H9 (cell line): ENCODE results near the gene TMEM63B. TPM values are rescaled to one million over a fixed set of nuclear protein-coding genes. Genes with fewer than 3 reads are reported as not detected.
A peak's percentile ranks its signal among the peaks of the same experiment; 100 is the strongest.

Experiments
- DNase-seq: peaks from one replicate; pipeline ENCODE4 v3.0.0-alpha.2; 2017
- H2AFZ ChIP-seq: one replicate; pipeline ENCODE4 v1.6.1; 2013; ENCODE audit warnings: mild to moderate bottlenecking, low read length, control low read depth, moderate library complexity
- H2AK5ac ChIP-seq: 2 replicates; pipeline ENCODE4 v1.6.1; 2013; ENCODE audit warnings: low read length, control low read depth, mixed read lengths; ENCODE audit not compliant: insufficient read length
- H2BK120ac ChIP-seq: one replicate; pipeline ENCODE4 v1.6.1; 2013; ENCODE audit warnings: low read depth, mild to moderate bottlenecking, low read length, control low read depth, inconsistent platforms; ENCODE audit not compliant: poor library complexity, severe bottlenecking
- H2BK12ac ChIP-seq: 2 replicates; pipeline ENCODE4 v1.6.1; 2013; ENCODE audit warnings: low read length, control low read depth, mixed read lengths, low read depth; ENCODE audit not compliant: insufficient read length
- H2BK15ac ChIP-seq: 2 replicates; pipeline ENCODE4 v1.6.1; 2013; ENCODE audit warnings: low read depth, low read length, control low read depth
- H2BK20ac ChIP-seq: one replicate; pipeline ENCODE4 v1.6.1; 2013; ENCODE audit warnings: low read depth, mild to moderate bottlenecking, low read length, control low read depth, inconsistent platforms; ENCODE audit not compliant: poor library complexity, severe bottlenecking
- H2BK5ac ChIP-seq: 2 replicates; pipeline ENCODE4 v1.6.1; 2013; ENCODE audit warnings: low read length, control low read depth, mixed read lengths; ENCODE audit not compliant: insufficient read length
- H3K14ac ChIP-seq: 2 replicates; pipeline ENCODE4 v1.6.1; 2013; ENCODE audit warnings: low read length, control low read depth; ENCODE audit not compliant: insufficient read depth
- H3K18ac ChIP-seq: 2 replicates; pipeline ENCODE4 v1.6.1; 2013; ENCODE audit warnings: low read depth, mild to moderate bottlenecking, mixed read lengths, low read length, control low read depth; ENCODE audit not compliant: insufficient read length
- H3K23ac ChIP-seq: 2 replicates; pipeline ENCODE4 v1.6.1; 2013; ENCODE audit warnings: low read length, control low read depth, mixed read lengths, low read depth; ENCODE audit not compliant: insufficient read length
- H3K23me2 ChIP-seq: 2 replicates; pipeline ENCODE4 v1.6.1; 2013; ENCODE audit warnings: low read depth, mild to moderate bottlenecking, mixed read lengths, low read length, control low read depth; ENCODE audit not compliant: insufficient read length, poor library complexity, severe bottlenecking
- H3K27ac ChIP-seq: 2 replicates; pipeline ENCODE4 v1.5.1; 2013; ENCODE audit warnings: low read length, control low read depth, mixed read lengths, low read depth; ENCODE audit not compliant: insufficient read length
- H3K27me3 ChIP-seq: 2 replicates; pipeline ENCODE4 v1.6.1; 2013; ENCODE audit warnings: low read length, control low read depth, inconsistent platforms; ENCODE audit not compliant: insufficient read depth
- H3K4ac ChIP-seq: 2 replicates; pipeline ENCODE4 v1.6.1; 2013; ENCODE audit warnings: low read depth, mild to moderate bottlenecking, control low read depth, inconsistent platforms, low read length, moderate library complexity
- H3K4me1 ChIP-seq: 2 replicates; pipeline ENCODE4 v1.6.1; 2013; ENCODE audit warnings: low read length, control low read depth, inconsistent platforms; ENCODE audit not compliant: insufficient read depth
- H3K4me2 ChIP-seq: 2 replicates; pipeline ENCODE4 v1.6.1; 2013; ENCODE audit warnings: low read length, control low read depth, mixed read lengths; ENCODE audit not compliant: insufficient read length, insufficient read depth
- H3K56ac ChIP-seq: 2 replicates; pipeline ENCODE4 v1.6.1; 2013; ENCODE audit warnings: low read depth, mild to moderate bottlenecking, mixed read lengths, low read length, control low read depth; ENCODE audit not compliant: insufficient read length
- H3K79me1 ChIP-seq: 2 replicates; pipeline ENCODE4 v1.6.1; 2013; ENCODE audit warnings: low read depth, mild to moderate bottlenecking, moderate library complexity, low read length, control low read depth, inconsistent platforms; ENCODE audit not compliant: insufficient read depth, poor library complexity, severe bottlenecking
- H3K79me2 ChIP-seq: 2 replicates; pipeline ENCODE4 v1.6.1; 2013; ENCODE audit warnings: low read length, control low read depth, inconsistent platforms; ENCODE audit not compliant: insufficient read depth
- H3K9ac ChIP-seq: 2 replicates; pipeline ENCODE4 v1.6.1; 2013; ENCODE audit warnings: low read length, control low read depth, mixed read lengths; ENCODE audit not compliant: insufficient read length; ENCODE audit errors: extremely low read depth
- H3K9me3 ChIP-seq: one replicate; pipeline ENCODE4 v1.6.1; 2013; ENCODE audit warnings: low read depth, low read length, inconsistent platforms; ENCODE audit not compliant: control insufficient read depth
- H3T11ph ChIP-seq: one replicate; pipeline ENCODE4 v1.6.1; 2013; ENCODE audit warnings: mild to moderate bottlenecking, low read length, control low read depth, inconsistent platforms
- H4K20me1 ChIP-seq: one replicate; pipeline ENCODE4 v1.6.1; 2013; ENCODE audit not compliant: control insufficient read depth, insufficient read length, insufficient read depth
- H4K5ac ChIP-seq: 2 replicates; pipeline ENCODE4 v1.6.1; 2013; ENCODE audit warnings: low read depth, mild to moderate bottlenecking, mixed read lengths, low read length, control low read depth; ENCODE audit not compliant: insufficient read length
- H4K8ac ChIP-seq: replicated peaks from 2 replicates; pipeline ENCODE4 v1.6.1; 2013; ENCODE audit warnings: low read length, control low read depth, mixed read lengths, low read depth; ENCODE audit not compliant: insufficient read length
- H4K91ac ChIP-seq: 2 replicates; pipeline ENCODE4 v1.6.1; 2013; ENCODE audit warnings: low read depth, mild to moderate bottlenecking, moderate library complexity, mixed read lengths, low read length, control low read depth; ENCODE audit not compliant: insufficient read length
- H3K27ac Mint-ChIP-seq, 3 experiments: 2 replicates in 2 of 3; 3 replicates in 1 of 3; pipeline ENCODE4 v1.8.0; 2020 to 2021; ENCODE audit warnings: mixed read lengths in 3 of 3, mild to moderate bottlenecking in 1 of 3, moderate library complexity in 1 of 3
- H3K27me3 Mint-ChIP-seq: 2 replicates; pipeline ENCODE4 v1.8.0; 2021; ENCODE audit warnings: low read depth, mild to moderate bottlenecking, moderate library complexity, mixed read lengths
- H3K36me3 Mint-ChIP-seq, 3 experiments: 2 replicates in 2 of 3; 3 replicates in 1 of 3; pipeline ENCODE4 v1.8.0; 2020 to 2021; ENCODE audit warnings: low read depth in 3 of 3, mixed read lengths in 3 of 3; ENCODE audit not compliant: insufficient read depth in 1 of 3
- H3K4me1 Mint-ChIP-seq, 2 experiments: 2 replicates each; pipeline ENCODE4 v1.8.0; 2020; ENCODE audit warnings: mixed read lengths in 2 of 2
- H3K4me3 Mint-ChIP-seq, 2 experiments: 2 replicates in 1 of 2; 3 replicates in 1 of 2; pipeline ENCODE4 v1.8.0; 2020 to 2021; ENCODE audit warnings: mild to moderate bottlenecking in 2 of 2, mixed read lengths in 2 of 2, moderate library complexity in 1 of 2
- H3K9me3 Mint-ChIP-seq, 2 experiments: 2 replicates in 1 of 2; 3 replicates in 1 of 2; pipeline ENCODE4 v1.8.0; 2020; ENCODE audit warnings: mild to moderate bottlenecking in 2 of 2, mixed read lengths in 2 of 2, moderate library complexity in 1 of 2
- CTCF ChIP-seq: fragments of 200-600 bp; sonication (generic); conservative IDR thresholded peaks from 3 replicates; pipeline ENCODE4 v1.8.0; 2021; ENCODE audit warnings: antibody characterized with exemption, mild to moderate bottlenecking
- WGBS: extraction: QIAGEN DNeasy Blood & Tissue Kit; methylation state at CpG from one replicate; pipeline ENCODE4 v1.1.7; 2013; ENCODE audit warnings: missing lambda C conversion rate, low lambda C conversion rate, mixed read lengths; ENCODE audit not compliant: insufficient read length; ENCODE audit errors: extremely low coverage; 5-methylcytosine and 5-hydroxymethylcytosine counted together
- total RNA-seq: library from RNA; stranded (reverse); gene quantifications from 2 replicates; pipeline ENCODE4 v1.2.1, GENCODE V29; 2021

Gene TMEM63B
- total RNA-seq, 1 experiment from 2014 or later = 56.3 TPM

GRCh38 chr6:44113414-44113813 lies 13.9 kb upstream of the TMEM63B start:
- H4K8ac ChIP-seq = no peak overlapping the region
- H3K27ac ChIP-seq = no peak overlapping the region
- H3K4me1 ChIP-seq = no peaks in the 10 kb centered on the region
- DNase-seq = no peak
- no peak overlapping the region for H3K18ac ChIP-seq
- H2BK120ac ChIP-seq = no peak overlapping the region
- H3K9ac ChIP-seq = no peak overlapping the region
- no peak overlapping the region for H3K4me2 ChIP-seq
- no peak overlapping the region for H3K27ac Mint-ChIP-seq
- H2BK12ac ChIP-seq = no peak overlapping the region
- no peak overlapping the region for H3K4ac ChIP-seq
- no peak overlapping the region for H2AFZ ChIP-seq
- no peaks in the 10 kb centered on the region for H4K20me1 ChIP-seq
- no peak overlapping the region for H3K23ac ChIP-seq
- no peak overlapping the region for H4K91ac ChIP-seq
- no peaks in the 10 kb centered on the region for H3K27me3 ChIP-seq
- no peaks in the 10 kb centered on the region for H3K27me3 Mint-ChIP-seq
- H3K56ac ChIP-seq = no peak overlapping the region
- H2BK20ac ChIP-seq = no peak overlapping the region
- H3T11ph ChIP-seq = no peak overlapping the region
- H3K9me3 Mint-ChIP-seq = no peaks in the 10 kb centered on the region
- no CpG with 5 or more reads among the region's 3 CpGs for WGBS
- peaks cover 2 to 10% of the 10 kb centered on the region in 2 experiments; a peak in 3 of 4 replicates for H3K4me1 Mint-ChIP-seq
- peaks cover 30 to 66% (median 64%) of the 10 kb centered on the region in 3 experiments; a peak in 6 of 7 replicates for H3K36me3 Mint-ChIP-seq
- peaks cover 16% of the 10 kb centered on the region for H3K79me2 ChIP-seq
- H4K5ac ChIP-seq = no peak overlapping the region
- H3K79me1 ChIP-seq = peaks cover 15% of the 10 kb centered on the region
- H2BK15ac ChIP-seq = no peak overlapping the region
- H3K23me2 ChIP-seq = no peaks in the 10 kb centered on the region
- TF ChIP-seq CTCF = peak; percentile 57
- H3K9me3 ChIP-seq = no peaks in the 10 kb centered on the region
- H3K4me3 Mint-ChIP-seq = no peak overlapping the region
- no peak overlapping the region for H2BK5ac ChIP-seq
- no peak overlapping the region for H3K14ac ChIP-seq
- H2AK5ac ChIP-seq = no peak overlapping the region
